Epithelial cell of proximal tubule (primary cell): ENCODE measurements around the gene ARHGAP9. TPM values are rescaled to one million over a fixed set of nuclear protein-coding genes. Genes with fewer than 3 reads are reported as not detected.
A peak's percentile ranks its signal among the peaks of the same experiment; 100 is the strongest.
"Not testable (repeated sequence)": the region's sequence is repeated elsewhere in the genome, so short reads cannot be mapped to it uniquely, and the experiment has no call there.

Experiments used
- DNase-seq: peaks from one replicate; pipeline ENCODE4 v3.0.0-alpha.2; 2011; ENCODE audit warnings: low read depth
- H3K4me3 ChIP-seq: 2 replicates; pipeline ENCODE4 v1.5.1; 2011; ENCODE audit warnings: low read depth, mild to moderate bottlenecking, low read length
- total RNA-seq: library from RNA; depleted of rRNA; stranded (reverse); fragments of >200 nt; gene quantifications from 2 replicates; pipeline ENCODE4 v1.2.3, GENCODE V29; 2015
- TF ChIP-seq, protein P1 (sequence below): conservative IDR thresholded peaks from 2 replicates; pipeline ENCODE4 v1.5.1; 2012; ENCODE audit warnings: low read depth, mild to moderate bottlenecking, low read length

ARHGAP9 gene
- total RNA-seq, 1 donor from 2014 or later, result 0.29 TPM

DNA sequence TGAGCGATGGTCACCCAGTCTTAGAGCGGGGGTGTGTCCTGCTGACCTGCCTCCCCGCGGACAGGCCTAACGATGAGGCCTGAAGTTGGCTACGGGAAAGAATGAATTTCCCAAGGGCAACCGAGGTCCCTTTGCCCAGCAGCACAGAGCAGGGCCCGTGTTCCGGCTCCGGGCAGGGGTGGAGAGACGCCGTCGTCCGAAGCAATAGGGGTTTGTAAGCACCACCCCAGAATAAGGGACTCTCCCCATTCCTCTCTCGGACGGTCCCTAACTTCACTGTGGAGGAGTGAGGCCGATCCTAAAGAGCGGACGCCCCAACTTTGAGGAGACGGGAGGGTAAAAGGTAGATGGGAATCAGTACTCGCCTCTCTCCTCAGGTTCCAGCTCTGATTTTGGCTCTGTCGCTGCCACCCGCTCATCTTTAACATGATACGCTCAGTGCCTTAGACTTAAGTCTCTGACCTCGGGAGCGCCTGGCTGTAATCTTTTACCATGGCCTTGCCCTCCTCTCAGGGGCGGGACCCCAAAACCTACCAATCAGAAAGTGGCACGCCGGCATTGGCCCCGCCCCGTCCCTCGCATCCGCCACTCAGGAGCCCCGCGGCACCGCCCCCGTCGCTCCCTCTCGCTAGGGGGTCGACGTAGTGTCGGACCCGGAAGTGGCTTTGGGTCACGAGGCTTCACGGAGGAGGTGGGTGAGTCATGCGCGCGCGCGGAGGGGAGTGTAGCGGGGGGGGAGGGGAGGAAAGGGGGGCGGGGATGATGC, 40.6 kb upstream of the ARHGAP9 start, which contains the start of gene DDIT3:
TSS of gene DDIT3 (minus strand) at position 462 of the 766 bp plus-strand sequence. CDS start 3,108 bp downstream, outside the sequence.
- peak; percentile 72 for DNase-seq

DNA sequence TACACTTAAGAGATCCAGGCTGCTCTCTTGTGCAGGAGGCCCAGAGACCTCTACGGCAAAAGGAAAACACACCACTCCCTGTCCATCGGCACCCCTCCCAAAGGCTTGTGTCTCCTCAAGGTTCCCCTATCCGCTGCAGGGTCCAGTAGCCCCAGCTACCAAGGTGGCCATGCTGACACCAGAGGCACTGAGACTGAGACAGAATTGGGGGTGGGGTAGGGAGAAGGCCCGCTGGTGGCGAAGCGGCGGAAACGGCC, 40.1 kb upstream of the ARHGAP9 start:
- no peak for DNase-seq

More for the DNA sequence above, 40.6 kb upstream of the ARHGAP9 start, which contains the start of gene DDIT3:
- TF ChIP-seq, protein P1, sequence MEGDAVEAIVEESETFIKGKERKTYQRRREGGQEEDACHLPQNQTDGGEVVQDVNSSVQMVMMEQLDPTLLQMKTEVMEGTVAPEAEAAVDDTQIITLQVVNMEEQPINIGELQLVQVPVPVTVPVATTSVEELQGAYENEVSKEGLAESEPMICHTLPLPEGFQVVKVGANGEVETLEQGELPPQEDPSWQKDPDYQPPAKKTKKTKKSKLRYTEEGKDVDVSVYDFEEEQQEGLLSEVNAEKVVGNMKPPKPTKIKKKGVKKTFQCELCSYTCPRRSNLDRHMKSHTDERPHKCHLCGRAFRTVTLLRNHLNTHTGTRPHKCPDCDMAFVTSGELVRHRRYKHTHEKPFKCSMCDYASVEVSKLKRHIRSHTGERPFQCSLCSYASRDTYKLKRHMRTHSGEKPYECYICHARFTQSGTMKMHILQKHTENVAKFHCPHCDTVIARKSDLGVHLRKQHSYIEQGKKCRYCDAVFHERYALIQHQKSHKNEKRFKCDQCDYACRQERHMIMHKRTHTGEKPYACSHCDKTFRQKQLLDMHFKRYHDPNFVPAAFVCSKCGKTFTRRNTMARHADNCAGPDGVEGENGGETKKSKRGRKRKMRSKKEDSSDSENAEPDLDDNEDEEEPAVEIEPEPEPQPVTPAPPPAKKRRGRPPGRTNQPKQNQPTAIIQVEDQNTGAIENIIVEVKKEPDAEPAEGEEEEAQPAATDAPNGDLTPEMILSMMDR, result no peak
- peak within 1 kb of the TSS; percentile 100 for H3K4me3 ChIP-seq

DNA sequence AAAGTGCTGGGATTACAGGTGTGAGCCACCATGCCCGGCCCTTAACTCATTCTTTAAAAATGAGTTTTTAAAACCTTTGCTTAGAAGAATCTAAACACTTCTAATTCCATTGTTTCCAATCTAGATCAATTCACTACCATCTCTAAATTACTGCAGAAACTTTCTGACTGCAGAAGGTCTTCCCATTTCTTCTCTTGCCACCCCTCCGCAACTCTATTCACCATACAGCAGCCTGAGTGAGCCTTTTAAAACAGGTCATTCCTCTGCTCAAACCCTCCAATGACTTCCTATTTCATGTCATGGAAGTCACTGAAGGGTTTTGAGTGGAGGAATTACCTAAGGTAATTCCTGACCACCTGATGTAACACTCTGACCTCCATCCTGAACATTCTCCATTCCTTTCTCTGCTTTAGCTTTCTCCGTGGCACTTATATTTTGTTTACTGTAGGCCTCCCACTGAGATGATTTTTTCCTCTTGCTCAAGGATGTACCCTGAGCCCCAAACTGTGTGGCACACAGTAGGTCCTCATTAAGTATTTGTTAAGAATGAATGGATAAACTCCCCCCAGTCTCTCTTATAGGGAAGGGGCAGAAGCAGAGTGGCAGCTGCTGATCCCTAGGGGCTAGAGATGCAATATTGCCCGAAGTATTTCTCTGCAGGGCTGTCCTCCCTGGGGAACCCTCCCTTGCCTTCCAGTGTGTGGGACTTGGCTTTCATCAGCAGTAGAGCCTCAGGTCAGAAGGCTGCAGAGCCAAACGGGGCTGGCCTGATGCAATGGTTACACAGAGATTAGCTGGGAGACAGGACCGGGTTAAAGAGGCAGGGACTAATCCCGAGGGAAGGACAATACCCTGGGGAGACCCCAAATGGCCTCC, 39.5 kb upstream of the ARHGAP9 start:
- no peak for DNase-seq
- TF ChIP-seq, protein P1, result no peak
- H3K4me3 ChIP-seq, result peak overlapping the region; percentile 100

More for the DNA sequence above, 40.1 kb upstream of the ARHGAP9 start:
- TF ChIP-seq, protein P1, result no peak
- H3K4me3 ChIP-seq, result peak overlapping the region; percentile 100

DNA sequence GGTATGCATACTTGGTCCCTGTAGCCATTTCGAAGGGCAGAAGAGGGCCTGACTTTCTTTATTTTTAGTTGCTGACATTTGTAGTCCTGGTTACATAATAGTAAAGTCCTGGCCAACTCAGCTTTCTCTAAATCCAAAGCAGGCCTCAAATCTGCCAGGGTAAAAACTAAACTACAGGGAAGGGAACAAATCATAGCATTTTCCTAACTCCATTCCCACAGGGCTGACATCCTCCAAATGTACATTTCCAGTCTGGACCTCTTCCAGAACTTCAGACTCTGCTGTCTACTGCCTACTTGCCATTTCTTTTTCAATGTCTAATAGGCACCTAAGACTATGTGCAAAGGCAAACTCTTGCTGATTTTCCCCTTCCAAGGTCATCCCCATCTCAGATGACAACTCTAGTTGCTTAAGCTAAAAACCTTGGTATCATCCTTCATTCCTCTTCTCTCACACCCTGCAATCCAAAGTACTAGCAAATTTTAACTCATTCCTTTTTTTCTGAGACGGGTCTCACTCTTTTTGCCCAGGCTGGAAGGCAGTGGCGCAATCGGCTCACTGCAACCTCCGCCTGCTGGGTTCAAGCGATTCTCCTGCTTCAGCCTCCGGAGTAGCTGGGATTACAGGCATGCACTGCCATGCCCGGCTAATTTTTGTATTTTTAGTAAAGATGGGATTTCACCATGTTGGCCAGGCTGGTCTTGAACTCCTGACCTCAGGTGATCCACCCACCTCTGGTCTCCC, 38.7 kb upstream of the ARHGAP9 start:
- DNase-seq, result no peak
- TF ChIP-seq, protein P1, result no peak
- peak overlapping the region; percentile 100 for H3K4me3 ChIP-seq

DNA sequence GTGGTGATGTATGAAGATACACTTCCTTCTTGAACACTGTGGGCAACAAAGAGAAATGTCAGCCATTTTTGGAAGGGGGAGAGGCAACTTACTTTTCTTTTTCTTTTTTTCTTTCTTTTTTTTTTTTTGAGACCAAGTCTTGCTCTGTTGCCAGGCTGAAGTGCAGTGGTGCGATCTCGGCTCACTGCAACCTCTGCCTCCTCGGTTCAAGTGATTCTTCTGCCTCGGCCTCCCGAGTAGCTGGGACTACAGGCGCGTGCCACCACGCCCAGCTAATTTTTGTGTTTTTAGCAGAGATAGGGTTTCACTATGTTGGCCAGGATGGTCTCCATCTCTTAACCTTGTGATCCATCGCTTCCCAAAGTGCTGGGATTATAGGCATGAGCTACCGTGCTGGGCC, 38.1 kb upstream of the ARHGAP9 start:
- not testable (repeated sequence) for DNase-seq
- H3K4me3 ChIP-seq, result peak overlapping the region; percentile 100

DNA sequence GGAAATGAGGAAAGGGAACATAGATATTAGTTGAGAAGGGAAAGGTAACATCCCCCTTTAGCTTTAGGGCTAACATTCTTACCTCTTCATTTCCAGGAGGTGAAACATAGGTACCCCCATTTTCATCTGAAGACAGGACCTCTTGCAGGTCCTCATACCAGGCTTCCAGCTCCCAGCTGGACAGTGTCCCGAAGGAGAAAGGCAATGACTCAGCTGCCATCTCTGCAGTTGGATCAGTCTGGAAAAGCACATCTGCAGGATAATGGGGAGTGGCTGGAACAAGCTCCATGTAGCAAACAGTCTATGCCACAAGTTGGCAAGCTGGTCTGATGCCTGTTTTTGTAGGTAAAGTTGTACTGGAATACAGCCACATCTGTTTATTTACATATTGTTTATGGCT, 37.5 kb upstream of the ARHGAP9 start:
- H3K4me3 ChIP-seq, result no peak overlapping the region
- TF ChIP-seq, protein P1, result no peak
- DNase-seq, result no peak
